H9 (cell line): ENCODE data around the gene CYSLTR2. TPM values are rescaled to one million over a fixed set of nuclear protein-coding genes. Genes with fewer than 3 reads are reported as not detected.

Experiments used
- DNase-seq: peaks from one replicate; pipeline ENCODE4 v3.0.0-alpha.2; 2017
- H2AFZ ChIP-seq: one replicate; pipeline ENCODE4 v1.6.1; 2013; ENCODE audit warnings: mild to moderate bottlenecking, low read length, control low read depth, moderate library complexity
- H2AK5ac ChIP-seq: 2 replicates; pipeline ENCODE4 v1.6.1; 2013; ENCODE audit warnings: low read length, control low read depth, mixed read lengths; ENCODE audit not compliant: insufficient read length
- H2BK120ac ChIP-seq: one replicate; pipeline ENCODE4 v1.6.1; 2013; ENCODE audit warnings: low read depth, mild to moderate bottlenecking, low read length, control low read depth, inconsistent platforms; ENCODE audit not compliant: poor library complexity, severe bottlenecking
- H2BK12ac ChIP-seq: 2 replicates; pipeline ENCODE4 v1.6.1; 2013; ENCODE audit warnings: low read length, control low read depth, mixed read lengths, low read depth; ENCODE audit not compliant: insufficient read length
- H2BK15ac ChIP-seq: 2 replicates; pipeline ENCODE4 v1.6.1; 2013; ENCODE audit warnings: low read depth, low read length, control low read depth
- H2BK20ac ChIP-seq: one replicate; pipeline ENCODE4 v1.6.1; 2013; ENCODE audit warnings: low read depth, mild to moderate bottlenecking, low read length, control low read depth, inconsistent platforms; ENCODE audit not compliant: poor library complexity, severe bottlenecking
- H2BK5ac ChIP-seq: 2 replicates; pipeline ENCODE4 v1.6.1; 2013; ENCODE audit warnings: low read length, control low read depth, mixed read lengths; ENCODE audit not compliant: insufficient read length
- H3K14ac ChIP-seq: 2 replicates; pipeline ENCODE4 v1.6.1; 2013; ENCODE audit warnings: low read length, control low read depth; ENCODE audit not compliant: insufficient read depth
- H3K18ac ChIP-seq: 2 replicates; pipeline ENCODE4 v1.6.1; 2013; ENCODE audit warnings: low read depth, mild to moderate bottlenecking, mixed read lengths, low read length, control low read depth; ENCODE audit not compliant: insufficient read length
- H3K23ac ChIP-seq: 2 replicates; pipeline ENCODE4 v1.6.1; 2013; ENCODE audit warnings: low read length, control low read depth, mixed read lengths, low read depth; ENCODE audit not compliant: insufficient read length
- H3K23me2 ChIP-seq: 2 replicates; pipeline ENCODE4 v1.6.1; 2013; ENCODE audit warnings: low read depth, mild to moderate bottlenecking, mixed read lengths, low read length, control low read depth; ENCODE audit not compliant: insufficient read length, poor library complexity, severe bottlenecking
- H3K27ac ChIP-seq: 2 replicates; pipeline ENCODE4 v1.5.1; 2013; ENCODE audit warnings: low read length, control low read depth, mixed read lengths, low read depth; ENCODE audit not compliant: insufficient read length
- H3K27me3 ChIP-seq: 2 replicates; pipeline ENCODE4 v1.6.1; 2013; ENCODE audit warnings: low read length, control low read depth, inconsistent platforms; ENCODE audit not compliant: insufficient read depth
- H3K4ac ChIP-seq: 2 replicates; pipeline ENCODE4 v1.6.1; 2013; ENCODE audit warnings: low read depth, mild to moderate bottlenecking, control low read depth, inconsistent platforms, low read length, moderate library complexity
- H3K4me1 ChIP-seq: 2 replicates; pipeline ENCODE4 v1.6.1; 2013; ENCODE audit warnings: low read length, control low read depth, inconsistent platforms; ENCODE audit not compliant: insufficient read depth
- H3K4me2 ChIP-seq: 2 replicates; pipeline ENCODE4 v1.6.1; 2013; ENCODE audit warnings: low read length, control low read depth, mixed read lengths; ENCODE audit not compliant: insufficient read length, insufficient read depth
- H3K56ac ChIP-seq: 2 replicates; pipeline ENCODE4 v1.6.1; 2013; ENCODE audit warnings: low read depth, mild to moderate bottlenecking, mixed read lengths, low read length, control low read depth; ENCODE audit not compliant: insufficient read length
- H3K79me1 ChIP-seq: 2 replicates; pipeline ENCODE4 v1.6.1; 2013; ENCODE audit warnings: low read depth, mild to moderate bottlenecking, moderate library complexity, low read length, control low read depth, inconsistent platforms; ENCODE audit not compliant: insufficient read depth, poor library complexity, severe bottlenecking
- H3K79me2 ChIP-seq: 2 replicates; pipeline ENCODE4 v1.6.1; 2013; ENCODE audit warnings: low read length, control low read depth, inconsistent platforms; ENCODE audit not compliant: insufficient read depth
- H3K9ac ChIP-seq: 2 replicates; pipeline ENCODE4 v1.6.1; 2013; ENCODE audit warnings: low read length, control low read depth, mixed read lengths; ENCODE audit not compliant: insufficient read length; ENCODE audit errors: extremely low read depth
- H3K9me3 ChIP-seq: one replicate; pipeline ENCODE4 v1.6.1; 2013; ENCODE audit warnings: low read depth, low read length, inconsistent platforms; ENCODE audit not compliant: control insufficient read depth
- H3T11ph ChIP-seq: one replicate; pipeline ENCODE4 v1.6.1; 2013; ENCODE audit warnings: mild to moderate bottlenecking, low read length, control low read depth, inconsistent platforms
- H4K20me1 ChIP-seq: one replicate; pipeline ENCODE4 v1.6.1; 2013; ENCODE audit not compliant: control insufficient read depth, insufficient read length, insufficient read depth
- H4K5ac ChIP-seq: 2 replicates; pipeline ENCODE4 v1.6.1; 2013; ENCODE audit warnings: low read depth, mild to moderate bottlenecking, mixed read lengths, low read length, control low read depth; ENCODE audit not compliant: insufficient read length
- H4K8ac ChIP-seq: replicated peaks from 2 replicates; pipeline ENCODE4 v1.6.1; 2013; ENCODE audit warnings: low read length, control low read depth, mixed read lengths, low read depth; ENCODE audit not compliant: insufficient read length
- H4K91ac ChIP-seq: 2 replicates; pipeline ENCODE4 v1.6.1; 2013; ENCODE audit warnings: low read depth, mild to moderate bottlenecking, moderate library complexity, mixed read lengths, low read length, control low read depth; ENCODE audit not compliant: insufficient read length
- H3K27ac Mint-ChIP-seq, 3 experiments: 2 replicates in 2 of 3; 3 replicates in 1 of 3; pipeline ENCODE4 v1.8.0; 2020 to 2021; ENCODE audit warnings: mixed read lengths in 3 of 3, mild to moderate bottlenecking in 1 of 3, moderate library complexity in 1 of 3
- H3K27me3 Mint-ChIP-seq: 2 replicates; pipeline ENCODE4 v1.8.0; 2021; ENCODE audit warnings: low read depth, mild to moderate bottlenecking, moderate library complexity, mixed read lengths
- H3K36me3 Mint-ChIP-seq, 3 experiments: 2 replicates in 2 of 3; 3 replicates in 1 of 3; pipeline ENCODE4 v1.8.0; 2020 to 2021; ENCODE audit warnings: low read depth in 3 of 3, mixed read lengths in 3 of 3; ENCODE audit not compliant: insufficient read depth in 1 of 3
- H3K4me1 Mint-ChIP-seq, 2 experiments: 2 replicates each; pipeline ENCODE4 v1.8.0; 2020; ENCODE audit warnings: mixed read lengths in 2 of 2
- H3K4me3 Mint-ChIP-seq, 2 experiments: 2 replicates in 1 of 2; 3 replicates in 1 of 2; pipeline ENCODE4 v1.8.0; 2020 to 2021; ENCODE audit warnings: mild to moderate bottlenecking in 2 of 2, mixed read lengths in 2 of 2, moderate library complexity in 1 of 2
- H3K9me3 Mint-ChIP-seq, 2 experiments: 2 replicates in 1 of 2; 3 replicates in 1 of 2; pipeline ENCODE4 v1.8.0; 2020; ENCODE audit warnings: mild to moderate bottlenecking in 2 of 2, mixed read lengths in 2 of 2, moderate library complexity in 1 of 2
- WGBS: extraction: QIAGEN DNeasy Blood & Tissue Kit; methylation state at CpG from one replicate; pipeline ENCODE4 v1.1.7; 2013; ENCODE audit warnings: missing lambda C conversion rate, low lambda C conversion rate, mixed read lengths; ENCODE audit not compliant: insufficient read length; ENCODE audit errors: extremely low coverage; 5-methylcytosine and 5-hydroxymethylcytosine counted together
- total RNA-seq: library from RNA; stranded (reverse); gene quantifications from 2 replicates; pipeline ENCODE4 v1.2.1, GENCODE V29; 2021
- TF ChIP-seq, protein P1 (sequence below): fragments of 200-600 bp; sonication (generic); conservative IDR thresholded peaks from 3 replicates; pipeline ENCODE4 v1.8.0; 2021; ENCODE audit warnings: antibody characterized with exemption, mild to moderate bottlenecking

Gene CYSLTR2
- total RNA-seq, 1 experiment from 2014 or later, result not detected

GRCh38 chr13:48624858-48625257 lies 28.9 kb upstream of the CYSLTR2 start:
- H3K27ac Mint-ChIP-seq, result no peak overlapping the region
- H2BK20ac ChIP-seq, result no peak overlapping the region
- no peak overlapping the region for H2BK15ac ChIP-seq
- H3K79me1 ChIP-seq, result no peaks in the 10 kb centered on the region
- no peak overlapping the region for H3K27ac ChIP-seq
- no peaks in the 10 kb centered on the region for H4K20me1 ChIP-seq
- peaks cover 6% of the 10 kb centered on the region for H3K9me3 ChIP-seq
- DNase-seq, result no peak
- no peaks in the 10 kb centered on the region for H3K79me2 ChIP-seq
- H4K5ac ChIP-seq, result no peak overlapping the region
- H3K36me3 Mint-ChIP-seq, result peaks cover 3 to 11% (median 7%) of the 10 kb centered on the region in 3 experiments
- no peak overlapping the region for H3K23ac ChIP-seq
- no peak overlapping the region for H2BK12ac ChIP-seq
- H3K56ac ChIP-seq, result no peak overlapping the region
- H3K4ac ChIP-seq, result no peak overlapping the region
- no peak overlapping the region for H2AFZ ChIP-seq
- no peak overlapping the region for H4K91ac ChIP-seq
- H3K27me3 ChIP-seq, result no peaks in the 10 kb centered on the region
- no peak overlapping the region for H3K18ac ChIP-seq
- H3T11ph ChIP-seq, result no peak overlapping the region
- H3K27me3 Mint-ChIP-seq, result no peaks in the 10 kb centered on the region; the same call in 1 of the 2 replicates
- no peak overlapping the region for H2BK5ac ChIP-seq
- H3K14ac ChIP-seq, result no peak overlapping the region
- no CpG with 5 or more reads among the region's 4 CpGs for WGBS
- no peaks in the 10 kb centered on the region for H3K23me2 ChIP-seq
- H4K8ac ChIP-seq, result no peak overlapping the region
- TF ChIP-seq, protein P1, sequence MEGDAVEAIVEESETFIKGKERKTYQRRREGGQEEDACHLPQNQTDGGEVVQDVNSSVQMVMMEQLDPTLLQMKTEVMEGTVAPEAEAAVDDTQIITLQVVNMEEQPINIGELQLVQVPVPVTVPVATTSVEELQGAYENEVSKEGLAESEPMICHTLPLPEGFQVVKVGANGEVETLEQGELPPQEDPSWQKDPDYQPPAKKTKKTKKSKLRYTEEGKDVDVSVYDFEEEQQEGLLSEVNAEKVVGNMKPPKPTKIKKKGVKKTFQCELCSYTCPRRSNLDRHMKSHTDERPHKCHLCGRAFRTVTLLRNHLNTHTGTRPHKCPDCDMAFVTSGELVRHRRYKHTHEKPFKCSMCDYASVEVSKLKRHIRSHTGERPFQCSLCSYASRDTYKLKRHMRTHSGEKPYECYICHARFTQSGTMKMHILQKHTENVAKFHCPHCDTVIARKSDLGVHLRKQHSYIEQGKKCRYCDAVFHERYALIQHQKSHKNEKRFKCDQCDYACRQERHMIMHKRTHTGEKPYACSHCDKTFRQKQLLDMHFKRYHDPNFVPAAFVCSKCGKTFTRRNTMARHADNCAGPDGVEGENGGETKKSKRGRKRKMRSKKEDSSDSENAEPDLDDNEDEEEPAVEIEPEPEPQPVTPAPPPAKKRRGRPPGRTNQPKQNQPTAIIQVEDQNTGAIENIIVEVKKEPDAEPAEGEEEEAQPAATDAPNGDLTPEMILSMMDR, result no peak
- no peaks in the 10 kb centered on the region for H3K4me1 Mint-ChIP-seq
- no peaks in the 10 kb centered on the region for H3K4me1 ChIP-seq
- peaks cover 13 to 15% of the 10 kb centered on the region in 2 experiments for H3K9me3 Mint-ChIP-seq
- no peak overlapping the region for H3K9ac ChIP-seq
- no peak overlapping the region for H2AK5ac ChIP-seq
- H3K4me3 Mint-ChIP-seq, result no peak overlapping the region
- no peak overlapping the region for H2BK120ac ChIP-seq
- H3K4me2 ChIP-seq, result no peak overlapping the region
